ENCODE data around the gene MAS1.

MAS1 gene

GRCh38 chr6:159880412-159880975 is 10.3 kb upstream of the MAS1 start:
- no peak for DNase-seq (ENCODE audit: low spot score)

DNA sequence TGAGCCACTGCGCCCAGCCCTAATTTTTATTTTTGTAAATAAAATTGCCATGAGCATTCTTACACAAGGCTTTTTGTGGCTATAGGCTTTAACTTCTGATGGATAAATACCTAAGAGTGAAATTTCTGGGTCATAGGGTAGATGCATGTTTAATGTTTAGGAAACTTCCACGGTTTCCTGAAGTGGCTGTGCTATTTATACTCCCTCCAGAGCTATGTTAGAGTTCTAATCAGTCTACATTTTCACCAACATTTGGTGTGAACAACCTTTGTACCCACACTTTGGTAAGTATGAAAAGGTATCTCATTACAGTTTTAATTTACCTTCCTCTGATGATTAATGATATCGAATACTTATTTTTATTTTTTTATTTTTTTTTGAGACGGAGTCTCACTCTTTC is 6.1 kb upstream of the MAS1 start:
- no peak for DNase-seq (ENCODE audit: low spot score)

DNA sequence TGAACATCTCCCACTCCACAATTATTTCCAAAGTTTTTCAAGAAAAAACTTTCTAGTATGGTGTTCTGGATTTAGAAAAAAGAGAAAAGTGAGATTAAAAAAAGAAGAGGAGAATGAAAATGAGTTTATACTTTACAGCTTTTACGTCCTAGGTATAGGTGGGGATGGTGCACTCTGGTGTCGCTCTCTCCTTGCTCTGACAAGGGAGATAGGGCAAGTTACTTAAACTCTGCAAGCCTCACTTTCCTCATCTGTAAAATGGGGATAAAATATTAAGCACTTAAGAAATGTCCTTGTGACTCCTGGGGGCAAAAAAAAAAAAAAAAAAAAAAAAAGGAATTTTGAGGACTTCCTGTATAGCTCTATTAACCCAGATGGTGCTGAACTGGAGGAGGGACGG is 4.5 kb upstream of the MAS1 start:
- no peak for DNase-seq (ENCODE audit: low spot score)

- no peak for DNase-seq (ENCODE audit: low spot score)
These were observed 3.6 kb upstream of the MAS1 start for GRCh38 chr6:159887146-159887545.

DNA sequence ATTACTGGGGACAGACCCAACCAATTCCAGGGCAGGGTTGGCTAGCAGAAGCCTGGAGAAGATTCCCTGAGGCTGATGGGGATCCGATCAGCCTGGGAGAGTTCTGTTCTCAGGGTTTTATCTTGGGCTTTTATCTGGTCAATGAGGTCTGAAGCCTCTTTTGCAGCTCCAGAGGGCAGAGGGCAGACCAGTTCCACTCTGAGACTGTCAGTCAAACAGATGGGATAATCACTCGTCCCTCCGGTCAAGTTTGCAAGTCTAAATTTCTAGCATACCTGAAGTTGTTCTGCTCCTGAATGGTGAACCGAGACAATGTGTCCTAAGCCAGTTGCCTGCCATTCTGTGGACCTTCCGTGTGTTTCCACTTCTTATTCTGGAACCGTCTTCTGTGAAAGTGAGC is 3.0 kb upstream of the MAS1 start:
- DNase-seq (ENCODE audit: low spot score): no peak

DNA sequence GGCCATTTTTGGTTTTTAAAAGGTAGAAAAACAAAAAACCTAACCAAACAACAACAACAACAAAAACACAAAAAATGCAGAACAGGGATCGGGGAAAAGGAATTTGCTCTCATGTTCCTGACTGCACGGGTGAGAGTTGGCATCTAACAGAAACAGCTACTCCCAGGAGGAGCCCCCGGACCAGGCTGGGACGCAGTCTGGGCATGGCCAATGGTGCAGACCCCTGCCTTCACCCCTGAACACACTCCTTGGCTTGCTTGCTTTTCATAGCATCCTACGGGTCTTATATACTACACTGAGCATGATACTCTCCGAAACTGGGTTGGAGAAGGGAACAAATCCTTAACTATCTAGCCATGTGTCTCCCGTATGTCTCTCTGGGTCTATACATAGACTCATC is 587 bp upstream of the MAS1 start:
- DNase-seq (ENCODE audit: low spot score): no peak

DNA sequence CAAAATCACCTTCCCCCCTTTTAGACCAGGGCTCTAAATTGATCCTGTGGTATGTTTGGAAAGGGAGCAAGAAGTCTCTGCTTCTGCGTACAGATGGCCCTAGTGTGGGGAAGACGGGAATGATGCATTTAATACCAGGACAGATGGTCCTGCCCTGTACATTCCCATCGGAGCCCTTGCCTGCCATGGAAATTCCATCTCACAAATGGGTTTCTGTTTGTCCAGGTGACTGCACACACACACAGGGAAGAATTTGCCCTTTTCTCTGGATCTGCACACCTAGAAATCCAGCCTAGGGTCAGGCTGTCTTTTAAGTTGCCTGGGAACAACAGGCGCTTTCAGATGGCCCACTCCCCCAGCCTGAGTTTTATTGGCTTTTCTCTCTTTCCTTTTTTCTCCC is 1.3 kb downstream of the MAS1 start:
- no peak for DNase-seq (ENCODE audit: low spot score)

GRCh38 chr6:159893064-159893463 is 2.3 kb downstream of the MAS1 start:
- DNase-seq (ENCODE audit: low spot score): no peak

DNA sequence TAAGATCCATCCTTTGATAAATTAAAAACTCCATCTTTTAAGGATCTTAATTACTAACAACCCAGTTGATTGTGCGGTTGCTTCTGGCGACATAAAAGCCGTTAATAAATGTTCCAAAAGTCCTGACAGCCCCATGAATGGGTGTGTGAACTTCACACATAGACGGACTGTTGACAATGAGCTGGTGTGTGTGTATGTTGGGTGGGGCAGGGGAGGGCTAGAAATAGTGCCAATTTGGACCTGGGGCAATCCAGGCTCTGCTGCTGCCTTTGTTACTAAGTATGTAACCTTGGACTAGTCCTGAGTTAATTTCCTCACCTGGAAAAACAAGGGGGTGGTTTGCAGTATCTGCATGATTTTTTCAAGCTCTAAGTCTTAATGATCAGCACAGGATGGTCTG is 4.2 kb downstream of the MAS1 start:
- no peak for DNase-seq (ENCODE audit: low spot score)

GRCh38 chr6:159897603-159898002 is 6.8 kb downstream of the MAS1 start:
- no peak for DNase-seq (ENCODE audit: low spot score)

DNA sequence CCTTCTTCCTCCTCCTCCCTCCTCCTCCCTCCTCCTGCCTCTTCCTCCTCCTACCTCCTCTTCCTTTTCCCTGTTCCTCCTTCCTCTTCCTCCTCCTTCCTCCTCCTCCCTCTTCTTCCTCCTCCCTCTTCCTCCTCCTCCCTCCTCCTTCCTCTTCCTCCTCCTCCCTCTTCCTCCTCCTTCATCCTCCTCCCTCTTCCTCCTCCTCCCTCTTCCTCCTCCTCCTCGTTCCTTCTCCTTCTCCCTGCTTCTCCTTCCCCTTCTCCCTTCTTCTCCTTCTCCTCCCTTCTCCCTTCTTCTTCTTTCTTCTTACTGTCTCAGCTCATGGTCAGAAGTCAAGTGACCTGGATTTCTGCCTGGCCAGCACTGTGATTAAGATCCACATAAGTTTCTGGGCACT is 7.7 kb downstream of the MAS1 start:
- DNase-seq (ENCODE audit: low spot score): no peak

DNA sequence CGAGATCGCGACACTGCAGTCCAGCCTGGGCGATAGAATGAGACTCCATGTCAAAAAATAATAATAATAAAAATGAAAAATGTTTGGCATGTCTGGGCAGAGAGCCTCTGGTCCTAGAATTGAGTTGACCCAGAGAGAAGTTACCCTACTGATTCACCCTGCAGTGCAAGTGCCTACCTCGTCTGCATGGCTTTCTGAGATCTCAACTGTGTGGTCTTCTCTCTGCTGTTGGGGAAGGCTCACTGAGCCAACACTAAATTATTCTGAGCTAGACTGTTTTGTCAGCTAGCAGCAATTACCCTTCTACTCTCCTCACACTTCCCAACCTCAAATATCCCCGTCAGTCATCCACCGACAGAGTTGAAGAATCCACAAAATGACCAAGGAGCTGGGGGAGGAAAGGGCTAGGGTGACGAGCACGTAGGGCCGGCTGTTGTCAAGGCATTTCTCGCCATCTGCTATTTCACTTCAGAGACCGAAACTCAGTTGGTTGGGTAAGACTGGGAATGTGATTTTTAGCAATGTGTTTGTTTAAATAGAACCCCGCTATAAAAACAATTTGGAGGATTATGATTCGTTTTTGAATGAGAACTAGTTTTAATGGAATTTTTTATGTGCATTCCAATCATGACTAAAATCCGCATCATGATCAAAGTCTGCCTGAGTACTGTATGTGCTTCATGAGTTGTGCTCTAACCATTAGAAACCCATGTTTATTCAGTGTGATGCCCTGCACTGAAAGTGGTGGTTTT is 9.4 kb downstream of the MAS1 start:
- no peak for DNase-seq (ENCODE audit: low spot score)

- no peak for DNase-seq (ENCODE audit: low spot score)
These were observed 11.8 kb downstream of the MAS1 start for GRCh38 chr6:159902620-159903019.

GRCh38 chr6:159904497-159904911 is 13.7 kb downstream of the MAS1 start:
- no peak for DNase-seq (ENCODE audit: low spot score)

DNA sequence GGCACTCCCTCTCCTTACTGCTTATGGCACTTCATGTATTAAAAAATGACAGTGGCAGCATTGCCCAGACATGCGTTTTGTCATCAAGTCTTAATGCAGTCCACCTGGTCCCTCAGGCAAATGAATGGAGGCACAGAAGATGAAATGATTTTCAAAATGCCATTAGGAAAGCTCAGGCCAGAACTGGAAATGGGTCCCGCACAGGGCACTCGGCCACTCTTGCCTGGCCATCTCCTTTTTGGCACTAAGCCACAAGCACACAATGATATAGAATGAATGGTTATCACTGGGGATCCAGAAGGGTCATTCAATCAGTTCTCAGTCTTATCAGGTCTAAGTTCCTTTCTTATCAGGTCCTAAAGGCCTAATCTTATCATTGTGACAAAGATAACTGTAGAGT is 15.6 kb downstream of the MAS1 start:
- no peak for DNase-seq (ENCODE audit: low spot score)

DNA sequence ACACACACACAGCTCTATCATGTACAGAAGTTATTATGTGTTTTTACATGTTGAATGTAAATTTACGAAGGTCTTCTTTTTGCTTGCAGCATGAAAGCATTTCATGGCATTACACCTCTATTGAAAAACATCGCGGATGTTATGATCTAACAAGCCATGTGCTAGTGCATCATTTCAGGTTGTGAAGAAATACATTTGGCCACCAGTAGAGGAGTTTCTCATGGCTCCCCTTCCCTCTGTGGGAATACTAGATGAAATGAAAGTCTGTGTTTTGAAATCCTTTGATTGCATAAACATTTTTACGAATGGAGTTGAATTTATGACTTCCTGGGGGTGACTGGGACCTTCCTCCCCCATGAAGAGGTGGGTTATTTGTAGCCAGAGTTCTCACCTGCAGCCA is 17.7 kb downstream of the MAS1 start:
- no peak for DNase-seq (ENCODE audit: low spot score)

DNA sequence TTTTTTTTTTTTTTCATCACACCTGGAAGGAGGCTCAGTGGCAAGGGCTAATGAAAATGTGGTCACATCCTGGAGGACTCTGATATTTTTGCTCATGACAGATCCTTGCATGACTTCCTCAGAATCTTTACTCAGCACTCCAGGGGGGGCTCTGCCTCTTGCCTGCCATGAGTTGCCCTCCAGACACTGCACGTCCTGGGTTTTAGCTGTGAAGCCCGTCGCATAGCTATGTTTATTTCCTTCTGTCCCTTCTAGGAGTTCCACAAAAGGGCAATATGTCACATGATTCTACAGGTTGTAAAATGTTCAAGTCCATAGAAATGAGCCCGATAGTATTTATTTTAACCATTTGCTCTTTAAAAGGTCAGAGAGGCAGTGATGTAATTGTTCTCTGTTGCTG is 18.2 kb downstream of the MAS1 start:
- no peak for DNase-seq (ENCODE audit: low spot score)

DNA sequence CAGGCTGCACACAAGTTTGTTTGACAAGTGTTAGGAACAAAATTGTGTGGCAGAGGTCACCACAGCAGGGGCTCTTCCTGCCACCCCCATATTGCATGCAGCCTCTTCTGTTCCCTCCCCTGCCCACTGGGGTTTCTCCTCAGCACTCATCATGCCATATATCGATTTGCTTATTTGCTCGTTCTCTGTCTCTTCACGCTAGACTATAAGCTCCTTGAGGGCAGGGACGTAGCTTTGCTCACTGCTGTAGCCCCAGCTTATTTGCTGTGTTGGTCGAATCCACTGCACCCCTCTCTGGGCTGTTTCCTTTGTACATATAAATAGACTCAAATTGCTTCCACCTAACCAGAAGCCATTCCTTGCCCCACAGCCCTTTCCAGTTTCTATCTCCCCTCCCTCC is 19.6 kb downstream of the MAS1 start:
- no peak for DNase-seq (ENCODE audit: low spot score)

GRCh38 chr6:159913375-159913774 is 22.6 kb downstream of the MAS1 start:
- no peak for DNase-seq (ENCODE audit: low spot score)

GRCh38 chr6:159913862-159914564 is 23.2 kb downstream of the MAS1 start:
- no peak for DNase-seq (ENCODE audit: low spot score)

DNA sequence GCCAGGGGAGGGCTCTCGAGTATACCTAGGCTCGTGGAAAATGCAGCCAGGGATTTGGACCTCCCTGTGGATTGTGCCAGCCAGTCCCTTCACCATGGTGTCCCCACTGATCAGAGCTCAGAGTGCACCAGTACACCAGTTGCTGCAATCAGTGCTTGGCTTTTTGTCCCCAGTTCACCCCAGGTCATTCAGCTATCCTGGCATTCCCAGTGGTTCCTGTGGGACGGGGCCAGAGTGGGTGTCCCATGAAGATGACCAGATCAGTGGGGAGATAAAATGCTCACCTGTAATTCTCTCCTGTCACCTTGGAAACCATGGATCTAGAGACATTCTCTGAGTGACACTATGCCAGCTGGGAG is 23.8 kb downstream of the MAS1 start:
- no peak for DNase-seq (ENCODE audit: low spot score)

GRCh38 chr6:159915397-159915796 is 24.6 kb downstream of the MAS1 start:
- no peak for DNase-seq (ENCODE audit: low spot score)

- DNase-seq (ENCODE audit: low spot score): no peak
These were observed 25.4 kb downstream of the MAS1 start for GRCh38 chr6:159916237-159916636.

GRCh38 chr6:159916752-159917151 is 26.0 kb downstream of the MAS1 start:
- no peak for DNase-seq (ENCODE audit: low spot score)

Data from HuH-7 (cell line).